Measurements from ENCODE around the gene ZNF554. TPM values are rescaled to one million over a fixed set of nuclear protein-coding genes. Genes with fewer than 3 reads are reported as not detected.

ZNF554 gene
- total RNA-seq, 1 experiment from 2014 or later, result 3.3 TPM

DNA sequence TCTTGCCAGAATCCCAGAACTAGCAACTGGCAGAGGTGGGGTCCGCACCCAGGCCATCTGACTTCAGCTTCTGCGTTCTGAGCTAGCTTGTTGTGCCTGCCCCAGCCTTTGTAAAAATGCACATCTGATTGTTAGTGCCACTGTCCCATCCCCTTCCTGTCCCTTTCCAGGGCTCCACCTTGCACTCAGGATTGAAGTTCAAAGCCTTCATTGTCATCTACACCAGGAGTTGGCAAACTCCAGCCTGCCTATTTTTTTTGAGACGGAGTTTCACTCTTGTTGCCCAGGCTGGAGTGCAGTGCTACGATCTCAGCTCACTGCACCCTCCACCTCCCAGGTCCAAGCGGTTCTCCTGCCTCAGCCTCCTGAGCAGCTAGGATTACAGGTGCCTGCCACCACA, 31.4 kb upstream of the ZNF554 start:
- Histone ChIP-seq H2AFZ (no peak overlapping the region), H3K36me3 (ENCODE audit: low read depth) (no peaks in the 10 kb centered on the region), H3K79me2 (ENCODE audit: low read depth) (peaks cover 27% of the 10 kb centered on the region), H3F3A (ENCODE audit: insufficient read depth, low read depth) (peaks cover 8% of the 10 kb centered on the region; the same call in 1 of the 2 replicates), H4K20me1 (ENCODE audit: insufficient read depth) (no peaks in the 10 kb centered on the region), H3K4me3 (no peak overlapping the region), H3K9me2 (ENCODE audit: insufficient read depth) (no peaks in the 10 kb centered on the region), H3K4me1 (replicated peaks; ENCODE audit: insufficient read depth) (peaks cover 5% of the 10 kb centered on the region; the same call in 1 of the 2 replicates), H3K27ac (no peak overlapping the region), H3K27me3 (ENCODE audit: insufficient read depth, low read depth) (no peaks in the 10 kb centered on the region), H3K4me2 (no peak overlapping the region), H3K9me3 (ENCODE audit: insufficient read depth, low read depth) (no peaks in the 10 kb centered on the region)
- ChIA-PET POLR2A (ENCODE audit: unreplicated experiment) (no interaction called here), CTCF (no interaction called here)
- intact Hi-C loops (cut with micrococcal nuclease; ENCODE audit: unreplicated experiment), result no loop called here
- no peak for DNase-seq
- TF ChIP-seq EZH2 (IDR thresholded peaks at IDR 0.05; ENCODE audit: low read depth), result no peak
- TF ChIP-seq, protein P1, sequence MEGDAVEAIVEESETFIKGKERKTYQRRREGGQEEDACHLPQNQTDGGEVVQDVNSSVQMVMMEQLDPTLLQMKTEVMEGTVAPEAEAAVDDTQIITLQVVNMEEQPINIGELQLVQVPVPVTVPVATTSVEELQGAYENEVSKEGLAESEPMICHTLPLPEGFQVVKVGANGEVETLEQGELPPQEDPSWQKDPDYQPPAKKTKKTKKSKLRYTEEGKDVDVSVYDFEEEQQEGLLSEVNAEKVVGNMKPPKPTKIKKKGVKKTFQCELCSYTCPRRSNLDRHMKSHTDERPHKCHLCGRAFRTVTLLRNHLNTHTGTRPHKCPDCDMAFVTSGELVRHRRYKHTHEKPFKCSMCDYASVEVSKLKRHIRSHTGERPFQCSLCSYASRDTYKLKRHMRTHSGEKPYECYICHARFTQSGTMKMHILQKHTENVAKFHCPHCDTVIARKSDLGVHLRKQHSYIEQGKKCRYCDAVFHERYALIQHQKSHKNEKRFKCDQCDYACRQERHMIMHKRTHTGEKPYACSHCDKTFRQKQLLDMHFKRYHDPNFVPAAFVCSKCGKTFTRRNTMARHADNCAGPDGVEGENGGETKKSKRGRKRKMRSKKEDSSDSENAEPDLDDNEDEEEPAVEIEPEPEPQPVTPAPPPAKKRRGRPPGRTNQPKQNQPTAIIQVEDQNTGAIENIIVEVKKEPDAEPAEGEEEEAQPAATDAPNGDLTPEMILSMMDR (conservative IDR thresholded peaks at IDR 0.05), result no peak
- no TSS peak for BruUV-seq (replicated peaks)

DNA sequence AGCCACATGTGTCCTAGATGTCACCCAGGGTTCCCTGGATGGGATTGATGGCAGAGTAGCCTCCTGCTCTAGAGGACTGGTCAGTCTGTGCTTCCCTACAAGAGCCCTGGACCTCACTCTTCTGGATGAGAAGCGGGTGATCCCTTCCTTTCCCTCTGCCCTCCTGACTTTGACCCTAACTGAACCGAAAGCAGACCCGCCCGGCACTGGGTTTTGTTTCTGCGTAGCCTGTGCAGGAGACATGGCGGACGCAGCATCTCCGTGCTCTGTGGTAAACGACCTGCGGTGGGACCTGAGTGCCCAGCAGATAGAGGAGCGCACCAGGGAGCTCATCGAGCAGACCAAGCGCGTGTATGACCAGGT, 29.5 kb upstream of the ZNF554 start:
- ChIA-PET CTCF (no interaction called here), POLR2A (ENCODE audit: unreplicated experiment) (no interaction called here)
- no peaks in the 10 kb centered on the region for H3F3A ChIP-seq (ENCODE audit: insufficient read depth, low read depth)
- H3K4me1 ChIP-seq (replicated peaks; ENCODE audit: insufficient read depth), result no peaks in the 10 kb centered on the region
- H3K27me3 ChIP-seq (ENCODE audit: insufficient read depth, low read depth), result no peaks in the 10 kb centered on the region
- no TSS peak for BruUV-seq (replicated peaks)
- DNase-seq, result no peak
- peaks cover 27% of the 10 kb centered on the region for H3K79me2 ChIP-seq (ENCODE audit: low read depth)
- intact Hi-C loops (cut with micrococcal nuclease; ENCODE audit: unreplicated experiment), result no loop called here
- H3K4me3 ChIP-seq, result no peak overlapping the region
- no peaks in the 10 kb centered on the region for H3K36me3 ChIP-seq (ENCODE audit: low read depth)
- no peak overlapping the region for H2AFZ ChIP-seq
- no peaks in the 10 kb centered on the region for H3K9me3 ChIP-seq (ENCODE audit: insufficient read depth, low read depth)
- no peak overlapping the region for H3K27ac ChIP-seq
- TF ChIP-seq EZH2 (IDR thresholded peaks at IDR 0.05; ENCODE audit: low read depth), result no peak
- TF ChIP-seq, protein P1 (conservative IDR thresholded peaks at IDR 0.05), result no peak
- no peaks in the 10 kb centered on the region for H3K9me2 ChIP-seq (ENCODE audit: insufficient read depth)
- H3K4me2 ChIP-seq, result no peak overlapping the region
- H4K20me1 ChIP-seq (ENCODE audit: insufficient read depth), result no peaks in the 10 kb centered on the region

DNA sequence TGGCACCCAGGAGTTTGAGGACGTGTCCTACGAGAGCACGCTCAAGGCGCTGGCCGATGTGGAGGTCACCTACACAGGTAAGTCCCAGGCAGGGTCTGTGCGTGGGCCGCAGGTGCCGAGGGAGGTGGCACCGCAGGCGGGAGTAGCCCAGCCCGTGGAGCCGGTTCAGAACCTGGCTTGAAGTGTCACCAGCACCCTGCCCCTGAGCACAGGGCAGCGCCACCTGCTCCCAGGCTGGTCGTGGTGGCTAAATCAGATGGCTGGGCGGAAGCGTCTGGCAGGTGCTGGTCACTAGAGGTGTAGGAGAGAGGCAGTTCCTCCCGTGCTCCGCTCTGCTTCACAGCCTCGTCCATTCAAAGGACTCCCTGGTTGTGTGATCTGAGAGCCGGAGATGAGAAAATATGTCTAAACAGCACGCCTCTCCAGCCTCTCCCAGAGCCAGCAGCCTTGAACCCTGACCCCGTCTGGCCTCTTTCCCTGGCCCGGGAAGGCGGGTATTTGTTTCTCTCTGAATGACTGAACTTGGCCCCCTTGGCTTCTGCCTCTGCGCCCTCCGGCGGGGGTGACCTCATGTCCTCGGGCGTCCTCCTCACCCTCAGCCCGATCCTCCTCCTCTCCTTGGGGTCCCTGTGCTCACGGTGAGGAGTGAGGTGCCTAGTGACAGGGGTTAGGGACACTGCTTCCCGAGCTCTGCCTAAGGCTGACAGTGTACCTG, 29.0 kb upstream of the ZNF554 start:
- Histone ChIP-seq H3K79me2 (ENCODE audit: low read depth) (peaks cover 24% of the 10 kb centered on the region), H3K27me3 (ENCODE audit: insufficient read depth, low read depth) (no peaks in the 10 kb centered on the region), H3K4me1 (replicated peaks; ENCODE audit: insufficient read depth) (no peaks in the 10 kb centered on the region), H3K4me2 (no peak overlapping the region), H3K36me3 (ENCODE audit: low read depth) (no peaks in the 10 kb centered on the region), H2AFZ (no peak overlapping the region), H3K27ac (no peak overlapping the region), H3K9me2 (ENCODE audit: insufficient read depth) (no peaks in the 10 kb centered on the region), H3F3A (ENCODE audit: insufficient read depth, low read depth) (no peaks in the 10 kb centered on the region), H4K20me1 (ENCODE audit: insufficient read depth) (no peaks in the 10 kb centered on the region), H3K4me3 (no peak overlapping the region), H3K9me3 (ENCODE audit: insufficient read depth, low read depth) (no peaks in the 10 kb centered on the region)
- no peak for DNase-seq
- no TSS peak for BruUV-seq (replicated peaks)
- ChIA-PET POLR2A (ENCODE audit: unreplicated experiment) (no interaction called here), CTCF (no interaction called here)
- intact Hi-C loops (cut with micrococcal nuclease; ENCODE audit: unreplicated experiment), result no loop called here
- TF ChIP-seq EZH2 (IDR thresholded peaks at IDR 0.05; ENCODE audit: low read depth), result no peak
- TF ChIP-seq, protein P1 (conservative IDR thresholded peaks at IDR 0.05), result no peak

Measured in PC-9 (cell line).